Measurements from ENCODE around the gene NLRP9.

DNA sequence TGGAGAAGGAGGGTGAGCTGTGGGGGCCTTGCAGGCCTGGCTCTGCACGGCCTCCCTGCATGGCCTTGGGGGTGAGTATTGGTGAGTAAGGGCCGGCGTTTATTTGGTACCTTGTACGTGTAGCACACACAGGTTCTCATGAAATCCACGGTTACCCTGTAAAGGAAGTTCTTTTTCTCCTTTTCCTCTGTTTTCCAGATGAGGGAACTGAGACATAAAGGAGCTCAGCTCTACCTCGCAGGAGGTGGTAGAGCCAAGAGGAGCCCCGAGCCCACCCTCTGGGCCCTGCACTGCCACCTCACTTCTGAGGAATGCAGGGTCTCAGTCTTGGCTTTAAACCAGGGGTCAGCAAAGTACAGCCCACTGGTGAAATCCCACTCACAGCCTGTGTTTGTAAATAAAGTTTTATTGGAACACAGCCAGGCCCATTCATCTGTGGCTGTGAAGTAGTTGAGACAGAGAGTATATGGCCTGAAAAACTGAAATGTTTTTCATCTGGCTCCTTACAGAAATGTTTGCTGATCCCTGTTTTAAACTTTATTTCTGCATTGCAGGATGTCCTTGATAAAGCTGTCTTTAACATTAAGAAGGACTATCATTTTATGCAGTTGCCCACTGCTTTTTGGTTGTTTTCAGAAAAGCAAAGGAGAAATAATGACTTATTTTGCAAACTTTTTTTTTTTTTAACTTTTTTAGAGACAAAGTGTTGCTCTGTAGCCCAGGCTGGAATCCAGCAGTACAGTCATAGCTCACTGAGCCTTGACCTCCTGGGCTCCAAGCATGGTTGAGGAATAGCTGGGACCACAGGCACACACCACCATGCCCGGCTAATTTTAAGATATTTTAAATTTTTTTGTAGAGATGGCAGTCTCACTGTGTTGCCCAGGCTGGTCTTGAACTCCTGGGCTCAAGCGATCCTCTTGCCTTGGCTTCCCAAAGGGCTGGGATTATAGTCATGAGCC lies 56.8 kb downstream of the NLRP9 start:
- TF ChIP-seq CTCF (IDR thresholded peaks at IDR 0.05) (no peak), POLR2AphosphoS5 (IDR thresholded peaks at IDR 0.05) (no peak), EP300 (IDR thresholded peaks at IDR 0.05) (no peak), POLR2A (IDR thresholded peaks at IDR 0.05) (no peak)

All from suprapubic skin (tissue), 4 donors.